IPS DF 4.7 (cell line): Measurements from ENCODE around the gene CAMKK1.

Source experiments
- DNase-seq: peaks from one replicate; pipeline ENCODE4 v3.0.0-alpha.2; 2013; ENCODE audit warnings: low spot score; ENCODE audit errors: extremely low read depth

Gene CAMKK1

DNA sequence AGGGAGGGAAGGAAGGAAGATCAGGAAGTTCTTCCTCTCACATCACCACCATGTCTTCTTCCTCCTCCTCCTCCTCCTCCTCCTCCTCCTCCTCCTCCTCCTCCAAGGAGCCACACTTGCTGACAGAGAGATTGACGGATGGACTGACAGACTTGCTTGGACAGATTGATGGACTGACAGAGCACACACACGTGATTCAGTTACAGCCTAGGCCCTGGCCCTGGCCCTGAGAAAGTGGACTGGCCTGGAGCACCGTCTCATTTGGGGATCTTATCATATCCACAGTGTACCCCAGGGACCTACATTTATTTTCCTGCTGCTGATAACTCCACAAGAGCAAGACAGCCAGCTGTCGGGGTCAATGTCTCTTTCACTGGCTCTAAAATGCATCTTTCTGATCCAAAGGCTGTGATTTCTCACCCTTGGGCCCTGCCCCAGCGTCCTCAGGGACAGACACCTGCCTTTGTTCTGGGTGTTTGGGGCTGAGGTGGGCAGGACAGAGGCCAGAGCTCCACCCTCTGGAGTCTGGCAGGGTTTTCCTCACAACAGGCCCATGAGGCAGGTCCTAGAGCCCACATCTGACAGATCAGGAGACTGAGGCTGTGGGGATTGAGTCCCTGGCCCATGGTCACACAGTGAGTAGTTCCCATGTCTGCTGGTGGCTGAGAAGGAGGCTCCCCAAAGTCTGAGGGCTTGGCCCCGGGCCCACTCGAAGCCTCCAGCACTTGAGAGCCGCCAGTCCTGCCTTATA is 25.7 kb upstream of the CAMKK1 start:
- no peak for DNase-seq

DNA sequence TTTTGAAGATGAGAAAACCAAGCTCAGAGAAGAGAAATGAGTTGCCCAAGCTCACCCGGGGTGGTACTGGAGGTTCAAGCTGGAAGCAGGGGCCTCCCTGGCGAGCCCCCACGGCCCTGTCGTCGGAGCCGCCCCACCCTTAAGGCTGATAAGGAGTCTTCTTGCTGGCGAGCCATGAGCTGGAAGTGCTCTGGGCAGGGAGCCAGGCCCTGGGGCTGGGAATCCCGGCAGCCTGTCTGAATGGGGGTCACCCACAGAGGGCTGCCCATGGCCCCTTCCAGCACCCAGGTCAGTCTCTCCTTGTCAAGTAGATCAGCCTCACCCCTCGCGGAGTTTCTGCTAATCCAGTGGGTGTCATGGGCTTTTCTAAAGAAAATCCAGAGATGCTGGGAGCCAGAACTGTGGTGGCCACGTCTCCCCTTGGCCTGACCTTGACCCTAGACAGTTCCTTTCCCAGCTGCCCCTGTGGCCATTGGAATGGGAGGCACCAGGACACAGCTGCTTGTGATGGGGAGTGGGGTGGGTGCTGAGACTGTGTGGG is 24.6 kb upstream of the CAMKK1 start:
- DNase-seq, result no peak

DNA sequence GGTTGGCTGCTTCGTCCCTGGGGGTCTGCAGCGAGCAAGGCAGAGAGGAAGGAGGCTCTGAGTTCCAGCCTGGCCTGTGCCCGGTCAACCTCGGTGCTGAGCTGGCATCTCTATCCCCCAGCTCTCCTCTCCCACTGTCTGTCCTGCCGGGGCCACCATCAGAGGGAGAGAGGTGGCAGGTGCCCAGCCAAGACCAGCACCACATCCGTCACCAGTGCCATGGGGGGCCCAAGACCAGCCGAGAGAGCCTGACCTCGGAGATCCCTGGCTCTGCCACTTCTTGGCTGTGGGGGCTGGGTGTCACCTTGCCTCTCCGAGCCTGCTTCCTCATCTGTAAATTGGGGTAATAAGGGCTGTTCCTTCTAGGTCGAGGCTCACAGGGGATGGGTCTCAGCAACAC is 24.0 kb upstream of the CAMKK1 start:
- no peak for DNase-seq

DNA sequence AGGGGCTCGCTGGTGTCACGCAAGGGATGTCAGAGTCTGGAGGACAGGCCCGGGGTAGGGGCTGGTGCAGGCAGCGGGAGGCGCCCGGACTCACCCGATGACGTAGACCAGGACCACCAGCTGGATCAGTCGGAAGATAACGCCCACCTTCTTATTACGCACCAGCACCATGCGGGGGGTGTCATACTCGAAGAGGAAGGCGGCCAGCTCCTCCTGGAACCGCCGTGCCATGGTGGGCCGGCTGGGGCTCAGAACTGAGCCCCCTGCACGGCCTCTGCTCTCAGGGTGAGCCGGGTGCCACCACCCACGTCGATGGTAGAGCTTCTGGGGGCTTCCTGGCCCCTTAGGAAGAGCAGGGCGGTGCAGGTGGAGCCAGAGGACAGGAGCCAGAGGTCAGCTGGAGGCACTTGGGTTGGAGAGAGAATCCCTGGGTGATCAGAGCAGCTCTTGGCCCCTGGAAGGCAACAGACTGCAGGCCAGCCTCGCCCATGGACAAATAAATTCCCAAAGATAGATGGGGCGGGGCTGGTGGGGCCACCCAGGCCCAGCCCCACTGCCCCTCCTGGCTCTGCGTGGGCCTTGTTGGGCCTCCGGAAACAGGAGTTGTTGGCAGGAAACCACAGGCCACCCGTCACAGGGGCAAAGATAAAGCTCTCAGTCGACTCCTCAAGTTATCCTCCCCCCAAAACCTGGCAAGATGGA is 23.3 kb upstream of the CAMKK1 start, which contains the start of gene P2RX1:
TSS of gene P2RX1 (minus strand) at position 471 of the 702 bp plus-strand sequence. CDS start at position 231, 240 bp downstream.
- no peak for DNase-seq

DNA sequence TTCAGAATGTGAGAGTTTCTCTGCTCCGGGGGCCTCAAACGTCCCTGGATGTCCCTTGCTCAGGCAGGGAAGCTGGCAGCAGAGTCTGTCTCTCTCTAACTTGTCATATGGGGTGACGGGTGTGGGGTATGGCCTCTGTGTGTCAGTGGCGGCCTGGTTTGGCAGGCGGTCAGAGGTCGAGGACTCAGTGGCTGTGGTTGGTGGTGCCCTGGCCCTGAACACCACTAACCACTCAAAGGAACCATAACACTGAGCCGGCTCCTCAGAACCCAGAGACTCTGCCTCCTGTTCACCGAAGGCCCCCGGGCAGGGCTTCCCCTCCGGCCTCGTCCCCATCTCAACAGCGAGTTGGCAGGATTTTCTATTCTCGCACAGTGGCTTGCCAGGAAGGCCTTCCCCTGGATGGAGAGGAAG is 22.7 kb upstream of the CAMKK1 start:
- DNase-seq, result no peak

DNA sequence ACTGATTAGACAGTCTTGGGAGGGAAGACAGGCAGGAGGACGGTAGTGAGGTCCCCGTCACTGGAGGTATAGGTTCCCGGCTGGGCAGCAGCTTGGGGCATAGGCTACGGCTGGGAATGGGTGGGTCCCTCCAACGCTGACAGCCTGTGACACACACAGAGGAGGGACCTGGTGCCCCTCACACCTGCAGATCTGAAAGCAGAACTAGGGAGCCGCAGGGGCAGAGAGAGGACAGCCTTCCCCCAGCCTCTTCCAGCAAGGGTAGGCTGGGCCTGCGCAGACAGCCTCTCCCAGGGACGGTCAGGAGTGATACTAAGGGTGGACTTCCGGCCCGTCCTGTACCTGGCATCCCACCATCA is 21.4 kb upstream of the CAMKK1 start:
- DNase-seq, result no peak

DNA sequence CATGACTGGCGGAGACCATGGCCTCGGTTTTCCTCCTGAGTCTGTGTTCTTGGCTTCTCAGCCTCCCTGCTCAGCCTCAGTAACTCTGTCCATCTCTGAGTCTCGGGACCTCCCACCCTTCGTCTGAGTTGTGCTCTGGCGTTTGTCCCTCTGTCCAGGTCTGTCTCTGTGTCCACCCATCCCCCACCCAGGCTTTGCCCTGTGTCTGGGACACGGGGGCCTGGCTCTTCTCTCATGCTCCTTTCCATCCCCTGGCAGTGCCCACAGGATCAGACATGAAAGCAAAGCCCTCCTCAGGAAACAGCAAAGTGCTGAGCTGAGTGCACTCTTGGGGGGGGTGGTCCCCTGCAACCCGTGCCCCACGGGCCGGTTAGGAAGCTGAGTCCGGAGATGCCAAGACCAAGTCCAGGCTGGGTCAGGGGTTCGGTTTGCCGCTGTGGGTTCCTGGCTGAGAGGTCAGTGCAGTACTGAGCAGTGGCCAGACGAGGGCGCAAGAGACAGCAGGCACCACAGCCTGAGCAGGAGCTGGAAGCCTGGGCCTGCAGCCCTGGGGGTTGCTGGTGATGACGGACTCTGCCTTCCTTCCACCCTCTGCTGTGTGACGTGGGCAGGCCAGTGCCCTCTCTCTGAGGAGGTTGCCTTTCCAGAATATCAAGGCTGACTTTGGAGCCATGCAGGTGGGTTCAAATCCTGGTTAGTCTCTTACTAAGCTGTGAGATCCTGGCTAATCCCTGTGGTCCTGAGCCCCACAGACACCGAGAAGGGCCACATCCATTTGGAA is 20.9 kb upstream of the CAMKK1 start:
- DNase-seq, result no peak

DNA sequence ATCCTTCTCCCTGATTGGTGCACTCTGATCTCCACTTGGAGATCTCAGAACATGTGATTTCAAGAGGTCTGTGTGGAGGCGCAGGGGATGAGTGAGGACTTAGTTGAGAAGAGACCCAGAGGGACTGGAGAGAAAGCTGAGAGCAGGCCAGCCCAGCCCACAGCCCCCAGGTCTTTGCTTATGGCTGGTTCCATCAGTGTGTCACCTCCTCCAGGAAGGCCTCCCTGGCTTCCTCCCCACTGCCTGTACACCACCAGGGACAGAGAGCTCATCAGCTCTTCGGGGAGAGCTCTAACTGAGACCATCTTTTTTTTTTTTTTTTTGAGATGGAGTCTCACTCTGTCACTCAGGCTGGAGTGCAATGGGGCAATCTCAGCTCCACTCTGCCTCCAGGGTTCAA is 20.0 kb upstream of the CAMKK1 start:
- DNase-seq, result no peak

DNA sequence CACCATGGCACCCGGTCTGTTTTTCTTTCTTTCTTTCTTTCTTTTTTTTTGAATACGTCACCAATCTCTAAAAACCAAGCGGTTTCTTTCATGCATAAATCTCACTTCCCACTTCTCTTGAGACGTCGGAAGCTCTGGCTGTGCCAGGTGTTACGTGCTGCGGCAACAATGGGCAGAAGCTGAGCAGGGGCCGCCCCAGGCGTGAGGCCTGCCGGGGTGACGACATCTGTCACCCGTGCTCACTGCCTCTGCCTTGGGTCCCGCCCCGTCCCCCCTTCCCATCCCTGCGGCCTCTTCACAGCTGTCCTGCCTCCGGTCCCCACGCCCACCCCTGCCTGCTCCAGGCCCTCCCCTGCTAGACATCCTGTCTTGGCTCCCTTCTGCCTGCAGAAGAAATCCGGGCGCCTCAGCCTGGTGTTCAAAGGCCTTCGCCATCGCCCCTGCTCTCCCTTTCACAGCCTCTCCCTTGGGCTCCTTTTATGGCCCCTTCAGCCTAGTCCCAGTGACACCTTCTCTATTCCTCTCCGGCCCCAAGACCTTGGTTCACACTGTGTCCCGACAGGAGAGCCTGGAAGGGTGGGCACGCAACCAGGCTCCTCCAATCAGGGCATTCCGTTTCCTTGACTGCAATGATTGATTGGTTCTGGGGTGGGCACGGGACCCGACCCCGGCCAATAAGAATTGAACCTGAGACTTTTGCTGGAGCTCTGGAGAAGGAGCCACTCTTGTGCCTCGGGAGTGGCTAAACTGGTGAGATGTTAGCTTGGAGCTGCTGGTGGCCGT is 18.6 kb upstream of the CAMKK1 start:
- DNase-seq, result no peak

DNA sequence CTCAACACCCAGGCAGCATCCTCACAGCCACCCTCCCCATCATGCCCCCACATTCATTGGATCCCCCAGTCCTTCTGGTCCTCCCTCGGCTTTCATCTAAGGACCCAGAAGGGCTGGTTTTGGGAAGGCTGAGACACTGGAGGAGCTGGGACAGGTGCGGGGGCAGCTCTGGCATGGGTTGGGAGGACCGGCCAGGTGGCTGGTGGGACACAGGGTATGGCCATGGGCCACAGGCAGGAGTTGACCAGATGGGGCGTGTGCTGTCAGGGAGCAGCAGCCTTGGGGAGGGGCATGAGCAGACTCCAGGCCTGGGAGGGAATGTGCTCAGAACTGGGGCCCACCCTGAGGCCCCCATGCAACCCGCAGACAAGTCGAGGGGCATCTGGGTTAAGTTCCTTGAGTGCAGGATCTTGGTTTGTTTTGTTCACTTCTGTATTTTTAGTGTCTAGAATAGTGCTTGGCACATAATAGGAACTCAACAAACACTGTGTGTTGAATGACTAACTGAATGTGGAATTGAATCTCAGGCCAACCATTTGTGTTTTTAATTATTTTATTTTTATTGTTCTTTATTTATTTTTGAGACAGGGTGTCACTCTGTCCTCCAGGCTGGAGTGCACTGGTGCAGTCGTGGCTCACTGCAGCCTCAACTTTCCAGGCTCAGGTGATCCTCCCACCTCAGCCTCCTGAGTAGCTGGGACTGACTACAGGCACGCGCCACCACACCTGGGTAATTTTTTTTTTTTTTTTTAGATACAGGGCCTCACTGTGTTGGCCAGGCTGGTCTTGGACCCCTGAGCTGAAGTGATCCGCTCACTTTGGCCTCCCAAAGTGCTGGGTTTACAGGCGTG is 17.8 kb upstream of the CAMKK1 start:
- DNase-seq, result no peak

DNA sequence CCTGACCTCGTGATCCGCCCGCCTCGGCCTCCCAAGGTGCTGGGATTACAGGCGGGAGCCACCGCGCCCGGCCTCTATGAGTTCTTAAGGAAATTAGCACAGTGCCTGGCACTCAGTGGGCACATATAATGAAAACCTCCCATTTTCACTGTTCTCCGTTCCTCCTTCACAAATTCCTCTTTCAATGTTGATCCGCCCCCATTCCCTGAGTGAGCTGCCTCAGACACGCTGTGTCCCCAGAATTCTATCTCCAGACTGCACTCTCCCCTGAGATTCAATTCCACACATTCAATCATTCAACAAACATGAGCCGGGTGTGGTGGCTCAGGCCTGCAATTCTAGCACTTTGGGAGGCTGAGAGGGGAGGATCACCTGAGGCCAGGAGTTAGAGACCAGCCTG is 16.4 kb upstream of the CAMKK1 start:
- no peak for DNase-seq

DNA sequence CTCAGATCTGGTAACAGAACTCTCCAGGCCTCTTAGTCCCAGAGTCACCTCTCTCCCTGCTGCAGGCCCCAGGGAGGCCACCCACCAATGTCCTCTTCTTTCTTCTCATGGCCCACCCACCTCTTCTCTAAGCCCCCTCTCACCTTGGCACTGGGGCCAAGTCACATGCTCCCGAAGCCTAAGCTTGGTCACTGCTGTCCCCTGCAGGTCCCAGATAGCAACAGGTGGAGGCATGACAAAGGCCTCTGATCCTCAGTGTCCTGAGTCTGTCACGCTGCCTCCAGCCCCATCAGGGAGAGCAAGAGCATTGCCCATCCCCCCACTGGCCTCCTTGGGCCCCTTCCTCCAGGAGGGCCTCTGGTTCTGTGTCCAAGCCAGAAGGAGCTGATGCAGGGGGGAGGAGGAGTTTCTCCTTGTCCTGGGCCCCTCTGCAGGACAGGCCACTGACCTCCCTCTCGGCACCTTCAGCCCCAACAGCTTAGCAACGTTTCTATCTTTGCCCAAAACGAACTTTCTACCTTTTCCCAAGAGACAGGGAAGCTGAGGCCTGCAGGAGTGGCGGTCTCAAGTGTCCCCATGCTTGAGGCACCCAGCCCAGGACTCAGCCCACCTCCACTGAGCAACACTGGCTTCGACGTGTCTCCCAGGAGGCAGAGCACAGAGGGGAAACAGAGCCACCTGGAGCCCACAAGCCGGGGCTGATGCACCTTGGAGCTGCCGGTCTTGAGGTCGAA is 14.8 kb upstream of the CAMKK1 start:
- no peak for DNase-seq

DNA sequence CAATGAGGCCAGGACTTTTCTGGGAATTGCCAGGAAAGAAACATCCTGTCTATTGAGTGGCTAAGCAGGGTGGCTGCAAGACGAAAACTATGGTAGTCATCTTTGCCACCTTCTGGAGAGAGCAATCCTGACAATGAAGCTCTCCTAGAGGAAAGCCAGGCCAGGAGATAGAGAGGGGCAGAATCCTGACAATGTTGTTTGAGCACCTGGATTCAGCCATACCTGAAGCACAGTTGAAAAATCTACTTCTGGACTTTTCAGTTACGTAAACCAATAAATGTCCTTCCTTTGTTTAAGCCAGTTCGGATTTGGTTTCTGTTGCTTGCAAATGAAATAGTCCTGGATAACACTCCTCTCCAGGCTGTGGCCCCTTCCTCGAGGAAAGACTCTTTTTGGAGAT is 14.0 kb upstream of the CAMKK1 start:
- DNase-seq, result no peak

DNA sequence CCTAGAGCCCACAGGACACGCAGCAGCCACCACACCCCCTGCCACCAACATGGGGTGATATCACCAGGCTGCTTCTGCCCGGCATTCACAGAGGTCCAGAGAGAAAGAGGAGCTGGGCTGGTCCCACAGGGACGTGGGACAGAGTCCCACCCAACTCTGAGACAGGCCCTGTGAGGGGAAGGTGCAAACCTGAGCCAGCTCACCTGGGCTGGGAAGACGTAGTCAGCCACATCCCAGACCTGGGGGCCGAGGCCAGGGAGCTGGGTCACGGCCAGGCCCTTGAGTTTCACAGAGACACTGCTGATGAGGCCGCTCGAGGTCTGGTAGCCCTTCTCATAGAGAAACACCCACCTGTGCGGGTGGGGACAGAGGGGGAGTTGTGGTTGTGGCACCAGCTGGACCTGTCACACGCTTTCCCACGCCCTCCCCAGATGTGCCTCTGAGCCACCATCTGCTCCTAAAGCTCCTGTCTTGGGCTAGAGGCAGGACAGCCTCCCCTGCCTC is 12.2 kb upstream of the CAMKK1 start:
- no peak for DNase-seq

DNA sequence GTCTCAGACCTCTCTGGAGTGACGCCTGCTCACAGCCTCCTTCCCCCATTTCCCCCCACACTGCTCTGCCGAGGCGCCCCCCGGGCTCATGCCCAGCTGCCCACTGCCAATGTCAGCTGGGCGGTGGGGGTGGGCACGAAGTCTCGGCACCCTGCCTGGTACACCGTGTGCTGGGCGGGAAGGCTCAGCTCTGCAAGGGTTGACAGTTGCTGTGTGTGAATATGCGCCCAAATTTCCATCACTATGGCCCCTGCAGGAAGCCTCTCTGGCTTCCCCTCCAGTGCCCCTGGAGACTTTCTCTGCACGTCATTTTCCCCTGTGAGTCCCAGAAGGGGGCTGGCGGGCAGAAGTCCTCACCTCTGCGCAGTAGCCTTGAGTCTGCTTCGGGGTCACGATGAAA is 11.6 kb upstream of the CAMKK1 start:
- DNase-seq, result no peak

DNA sequence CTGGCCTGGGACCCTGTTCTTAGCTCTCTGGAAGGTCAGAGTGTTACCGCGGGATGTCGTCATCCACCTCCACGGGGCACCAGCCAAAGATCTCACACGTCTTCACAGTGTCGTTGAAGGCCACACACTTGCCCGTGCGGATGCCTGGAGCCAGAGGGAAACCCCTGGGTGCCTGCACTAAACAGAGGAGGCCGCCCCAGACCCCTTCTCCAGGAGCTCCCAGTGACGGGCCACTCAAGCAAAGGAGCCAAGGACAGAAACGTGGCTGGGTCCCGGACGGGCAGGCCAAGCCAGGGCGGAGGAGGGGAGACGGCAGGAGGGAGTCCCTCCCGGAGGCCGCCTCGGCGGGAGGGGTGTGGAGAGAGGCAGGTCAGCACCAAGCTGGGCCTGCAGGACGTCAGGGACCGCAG is 11.0 kb upstream of the CAMKK1 start:
- no peak for DNase-seq

DNA sequence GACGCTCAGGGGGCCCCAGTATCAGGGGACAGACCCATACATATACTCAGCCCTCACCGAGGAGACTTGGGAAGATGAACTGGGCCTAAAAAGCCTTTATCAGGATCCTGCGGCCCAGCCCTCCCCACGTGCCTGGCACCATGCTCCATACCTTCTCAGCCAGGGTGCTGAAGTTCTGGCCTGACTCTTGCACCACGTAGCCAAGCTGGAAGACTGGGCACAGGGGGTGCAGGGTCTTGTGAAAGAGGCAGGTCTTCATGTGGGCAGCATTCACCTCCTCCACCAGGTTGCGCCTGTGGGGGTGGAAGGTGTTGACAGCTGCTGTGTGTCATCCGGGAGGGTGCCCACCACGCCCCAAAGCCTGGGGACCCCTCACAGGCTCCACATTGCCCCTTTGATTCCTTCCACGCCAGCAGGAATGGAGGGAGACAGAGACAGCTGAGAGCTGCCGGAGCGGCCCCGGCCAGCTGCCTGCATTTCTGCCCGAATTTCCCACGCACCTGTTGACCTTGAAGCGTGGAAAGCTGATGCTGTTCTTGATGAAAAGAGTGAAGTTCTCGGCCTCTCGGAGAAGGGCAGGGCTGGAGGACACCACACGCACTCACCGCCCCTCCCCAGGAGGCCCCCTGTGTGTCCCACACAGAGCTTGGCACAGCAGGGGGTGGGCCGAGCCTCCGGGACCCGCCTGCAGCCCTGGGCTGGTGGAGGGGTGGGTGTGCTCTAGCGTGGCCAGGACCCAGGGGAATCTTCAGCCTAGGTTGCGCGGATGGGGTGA is 10.4 kb upstream of the CAMKK1 start:
- DNase-seq, result no peak

DNA sequence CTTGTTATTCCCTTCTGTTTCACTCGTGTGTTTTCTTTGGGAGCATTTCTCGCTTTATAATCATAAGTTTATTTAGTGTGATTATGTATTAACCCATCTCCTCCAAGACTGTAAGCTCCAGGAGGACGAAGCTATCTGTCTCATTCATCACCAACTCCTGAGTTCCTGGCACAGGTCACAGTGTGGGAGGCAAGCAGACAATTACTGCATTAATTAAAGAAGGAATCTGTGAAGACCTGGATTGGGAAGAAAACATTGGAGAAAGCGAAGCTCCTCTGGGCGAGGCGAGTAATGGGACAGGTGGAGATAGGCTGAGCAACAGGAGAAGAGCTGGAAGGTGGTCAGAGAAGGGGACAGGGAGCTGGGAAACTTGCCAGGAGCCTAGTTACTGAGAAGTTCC is 7.8 kb upstream of the CAMKK1 start:
- DNase-seq, result no peak

DNA sequence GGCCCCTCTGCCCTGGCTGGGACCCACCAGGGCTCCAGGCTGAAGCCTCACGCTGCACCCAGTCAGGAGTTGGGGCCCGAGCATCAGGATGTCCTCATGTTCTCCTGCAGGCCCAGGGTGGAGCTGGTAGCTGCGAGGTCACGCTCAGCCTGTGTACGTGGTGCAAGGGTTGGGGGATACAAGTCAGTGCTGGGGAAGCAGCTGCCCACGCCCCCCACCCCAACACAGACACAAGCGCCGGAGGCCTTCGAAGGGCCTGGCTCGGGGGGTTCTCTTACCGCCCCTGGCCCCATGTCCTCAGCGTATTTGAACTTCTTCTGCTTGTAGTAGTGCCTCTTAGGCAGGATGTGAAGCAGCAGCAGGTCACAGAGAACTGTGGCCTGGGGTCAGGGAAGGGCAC is 4.9 kb upstream of the CAMKK1 start:
- DNase-seq, result no peak
